OCI-LY7 (cell line): ENCODE measurements around the gene CYB5RL. TPM values are rescaled to one million over a fixed set of nuclear protein-coding genes. Genes with fewer than 3 reads are reported as not detected.

Experiments
- Bru-seq: library from RNA; stranded (reverse); fragments of 400-500 nt; gene quantifications from one replicate; lab custom pipeline; 2021; lab: Mats Ljungman, UMichigan
- BruChase-seq, 2 experiments: library from RNA; stranded (reverse); fragments of 400-500 nt; gene quantifications; one replicate each; lab custom pipeline; 2021; lab: Mats Ljungman, UMichigan
- BruUV-seq: library from RNA; stranded (reverse); fragments of 400-500 nt; replicated peaks from 2 replicates; lab custom pipeline; 2021; lab: Mats Ljungman, UMichigan
- CTCF ChIA-PET: fragments of 300-600 bp; sonication (Branson Sonifier 250); formaldehyde crosslinking; loops from one replicate; lab custom pipeline; 2022; ENCODE audit warnings: antibody characterized with exemption; ENCODE audit not compliant: unreplicated experiment; lab: Charles Lee
- POLR2A ChIA-PET: fragments of 300-600 bp; sonication (Branson Sonifier 250); formaldehyde crosslinking; loops from one replicate; lab custom pipeline; 2022; ENCODE audit warnings: antibody characterized with exemption; lab: Charles Lee
- DNase-seq: peaks from one replicate; pipeline ENCODE4 v3.0.0-alpha.2; 2015; ENCODE audit warnings: low spot score
- H2AFZ ChIP-seq: fragments of 200-600 bp; sonication (generic), shearing (Covaris generic); 2 replicates; pipeline ENCODE4 v1.6.1; 2014; ENCODE audit warnings: mild to moderate bottlenecking, antibody characterized with exemption, low read length, moderate library complexity
- H3K27ac ChIP-seq: fragments of 200-600 bp; sonication (generic); 2 replicates; pipeline ENCODE4 v1.5.1; 2014; ENCODE audit warnings: mixed run types, low read depth, mild to moderate bottlenecking, moderate library complexity, low read length, inconsistent platforms; ENCODE audit not compliant: poor library complexity, severe bottlenecking
- H3K36me3 ChIP-seq: fragments of 200-600 bp; sonication (generic); 2 replicates; pipeline ENCODE4 v1.6.1; 2014; ENCODE audit warnings: mild to moderate bottlenecking, antibody characterized with exemption, low read length, moderate library complexity, mixed read lengths; ENCODE audit not compliant: insufficient read depth
- H3K4me1 ChIP-seq: fragments of 200-600 bp; sonication (generic); 2 replicates; pipeline ENCODE4 v1.5.1; 2014; ENCODE audit warnings: mild to moderate bottlenecking, low read length; ENCODE audit not compliant: insufficient read depth, poor library complexity, severe bottlenecking
- H3K4me2 ChIP-seq: fragments of 200-600 bp; sonication (generic); 2 replicates; pipeline ENCODE4 v1.6.1; 2014; ENCODE audit warnings: mild to moderate bottlenecking, low read length
- H3K4me3 ChIP-seq: fragments of 200-600 bp; sonication (generic); 2 replicates; pipeline ENCODE4 v1.5.1; 2014; ENCODE audit warnings: mild to moderate bottlenecking, low read depth, low read length; ENCODE audit not compliant: poor library complexity, severe bottlenecking
- H3K79me2 ChIP-seq: fragments of 200-600 bp; sonication (generic); 2 replicates; pipeline ENCODE4 v1.6.1; 2016; ENCODE audit warnings: low read depth, mild to moderate bottlenecking, low read length, moderate library complexity, mixed read lengths; ENCODE audit not compliant: insufficient read depth
- H3K9me2 ChIP-seq: fragments of 200-600 bp; sonication (generic); 2 replicates; pipeline ENCODE4 v1.6.1; 2016; ENCODE audit warnings: mild to moderate bottlenecking, low read length, mixed read lengths; ENCODE audit not compliant: insufficient read depth
- H3K9me3 ChIP-seq: fragments of 200-600 bp; sonication (generic); 2 replicates; pipeline ENCODE4 v1.6.1; 2014; ENCODE audit warnings: mild to moderate bottlenecking, mixed run types, low read length, mixed read lengths
- H4K20me1 ChIP-seq: fragments of 200-600 bp; sonication (generic); 2 replicates; pipeline ENCODE4 v1.6.1; 2014; ENCODE audit warnings: mild to moderate bottlenecking, antibody characterized with exemption, low read length, moderate library complexity, mixed read lengths; ENCODE audit not compliant: insufficient read depth
- EZH2phosphoT487 ChIP-seq: fragments of 200-600 bp; sonication (generic); IDR thresholded peaks from 2 replicates; pipeline ENCODE4 v1.6.1; 2018; ENCODE audit warnings: low read depth, borderline replicate concordance, mild to moderate bottlenecking, mixed run types, antibody characterized with exemption, low read length, moderate library complexity, mixed read lengths
- intact Hi-C: fragments of 100-400 bp; cut with micrococcal nuclease; formaldehyde crosslinking; loops from one replicate; pipeline ENCODE4 v1.10.0; 2022; ENCODE audit not compliant: unreplicated experiment
- long read RNA-seq: library from polyadenylated mRNA; stranded (forward); transcript quantifications from one replicate; pipeline ENCODE4 v2.0.0, GENCODE V29; 2022
- total RNA-seq, 2 experiments: library from RNA; depleted of rRNA in 1 of 2; stranded (reverse); fragments of >200 nt in 1 of 2; shearing (Covaris generic) in 1 of 2; gene quantifications; 2 replicates each; pipeline ENCODE4 v1.2.3, GENCODE V29; 2014 to 2022
- TF ChIP-seq, protein P1 (sequence below): fragments of 200-600 bp; sonication (generic); conservative IDR thresholded peaks from 2 replicates; pipeline ENCODE4 v1.5.1; 2014; ENCODE audit warnings: mild to moderate bottlenecking, antibody characterized with exemption, low read length, moderate library complexity, mixed read lengths

The CYB5RL gene, protein sequence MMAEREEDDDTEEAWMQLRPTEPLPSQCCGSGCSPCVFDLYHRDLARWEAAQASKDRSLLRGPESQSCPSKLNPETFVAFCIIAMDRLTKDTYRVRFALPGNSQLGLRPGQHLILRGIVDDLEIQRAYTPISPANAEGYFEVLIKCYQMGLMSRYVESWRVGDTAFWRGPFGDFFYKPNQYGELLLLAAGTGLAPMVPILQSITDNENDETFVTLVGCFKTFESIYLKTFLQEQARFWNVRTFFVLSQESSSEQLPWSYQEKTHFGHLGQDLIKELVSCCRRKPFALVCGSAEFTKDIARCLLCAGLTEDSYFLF
- 10.1 and 10.4 TPM in 2 replicates for total RNA-seq (2014; rRNA removed; shearing (Covaris generic))
- 20.5 and 20.6 TPM in 2 replicates for total RNA-seq (2022)
- percentile 62 among the genes with signal in this experiment for Bru-seq, nascent RNA
- percentile 85 among the genes with signal in this experiment for BruChase-seq, experiment 1, labeled RNA remaining after a 6-hour chase
- percentile 80 among the genes with signal in this experiment for BruChase-seq, experiment 2, labeled RNA remaining after a 2-hour chase
- long read RNA-seq, partial matches to known transcripts: 4 of 22 reads
- long read RNA-seq, other reads (novel, unspliced or antisense): 16 of 22 reads

DNA sequence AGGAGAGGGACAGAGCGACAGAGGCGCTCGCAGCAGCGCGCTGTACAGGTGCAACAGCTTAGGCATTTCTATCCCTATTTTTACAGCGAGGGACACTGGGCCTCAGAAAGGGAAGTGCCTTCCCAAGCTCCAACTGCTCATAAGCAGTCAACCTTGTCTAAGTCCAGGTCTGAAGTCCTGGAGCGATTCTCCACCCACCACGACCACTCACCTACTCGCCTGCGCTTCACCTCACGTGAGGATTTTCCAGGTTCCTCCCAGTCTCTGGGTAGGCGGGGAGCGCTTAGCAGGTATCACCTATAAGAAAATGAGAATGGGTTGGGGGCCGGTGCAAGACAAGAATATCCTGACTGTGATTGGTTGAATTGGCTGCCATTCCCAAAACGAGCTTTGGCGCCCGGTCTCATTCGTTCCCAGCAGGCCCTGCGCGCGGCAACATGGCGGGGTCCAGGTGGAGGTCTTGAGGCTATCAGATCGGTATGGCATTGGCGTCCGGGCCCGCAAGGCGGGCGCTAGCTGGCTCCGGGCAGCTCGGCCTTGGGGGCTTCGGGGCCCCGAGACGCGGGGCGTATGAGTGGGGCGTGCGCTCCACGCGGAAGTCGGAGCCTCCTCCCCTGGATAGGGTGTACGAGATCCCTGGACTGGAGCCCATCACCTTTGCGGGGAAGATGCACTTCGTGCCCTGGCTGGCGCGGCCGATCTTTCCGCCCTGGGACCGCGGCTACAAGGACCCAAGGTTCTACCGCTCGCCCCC, at the start of gene CYB5RL, which contains the start of gene MRPL37:
CYB5RL (minus strand) TSS at position 266 of the 754 bp plus-strand sequence. CDS start 4,414 bp downstream, outside the sequence.
MRPL37 (plus strand) TSS at position 403 of the 754 bp plus-strand sequence; CDS start at position 480, 77 bp downstream.
- POLR2A ChIA-PET: interaction anchor here (0.6 to 0.9 kb wide), 4 partner anchors 16 to 688 kb away, joined by 3 read pairs; partner anchors contain the start of gene DHCR24

GRCh38 chr1:54248966-54249365, 49.1 kb upstream of the CYB5RL start:
- Histone ChIP-seq H3K9me2 (no peaks in the 10 kb centered on the region), H3K9me3 (no peaks in the 10 kb centered on the region), H4K20me1 (no peaks in the 10 kb centered on the region), H3K27ac (no peak overlapping the region), H2AFZ (no peak overlapping the region), H3K4me2 (no peak overlapping the region), H3K79me2 (no peaks in the 10 kb centered on the region), H3K4me1 (no peaks in the 10 kb centered on the region), H3K4me3 (no peak overlapping the region), H3K36me3 (no peaks in the 10 kb centered on the region)
- intact Hi-C loops: no loop called here
- no peak for DNase-seq
- no TSS peak for BruUV-seq
- ChIA-PET POLR2A (no interaction called here), CTCF (no interaction called here)
- TF ChIP-seq EZH2phosphoT487: no peak
- TF ChIP-seq, protein P1, sequence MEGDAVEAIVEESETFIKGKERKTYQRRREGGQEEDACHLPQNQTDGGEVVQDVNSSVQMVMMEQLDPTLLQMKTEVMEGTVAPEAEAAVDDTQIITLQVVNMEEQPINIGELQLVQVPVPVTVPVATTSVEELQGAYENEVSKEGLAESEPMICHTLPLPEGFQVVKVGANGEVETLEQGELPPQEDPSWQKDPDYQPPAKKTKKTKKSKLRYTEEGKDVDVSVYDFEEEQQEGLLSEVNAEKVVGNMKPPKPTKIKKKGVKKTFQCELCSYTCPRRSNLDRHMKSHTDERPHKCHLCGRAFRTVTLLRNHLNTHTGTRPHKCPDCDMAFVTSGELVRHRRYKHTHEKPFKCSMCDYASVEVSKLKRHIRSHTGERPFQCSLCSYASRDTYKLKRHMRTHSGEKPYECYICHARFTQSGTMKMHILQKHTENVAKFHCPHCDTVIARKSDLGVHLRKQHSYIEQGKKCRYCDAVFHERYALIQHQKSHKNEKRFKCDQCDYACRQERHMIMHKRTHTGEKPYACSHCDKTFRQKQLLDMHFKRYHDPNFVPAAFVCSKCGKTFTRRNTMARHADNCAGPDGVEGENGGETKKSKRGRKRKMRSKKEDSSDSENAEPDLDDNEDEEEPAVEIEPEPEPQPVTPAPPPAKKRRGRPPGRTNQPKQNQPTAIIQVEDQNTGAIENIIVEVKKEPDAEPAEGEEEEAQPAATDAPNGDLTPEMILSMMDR: no peak

More for the DNA sequence above, at the start of gene CYB5RL, which contains the start of gene MRPL37:
- Histone ChIP-seq H3K27ac (peak within 1 kb of the TSS; percentile 41), H3K4me2 (peak within 1 kb of the TSS; percentile 98), H3K36me3 (peaks cover 29% of the 10 kb centered on the region), H3K79me2 (peaks cover 53% of the 10 kb centered on the region), H4K20me1 (peaks cover 12% of the 10 kb centered on the region), H3K4me3 (peak within 1 kb of the TSS; percentile 87), H3K9me2 (no peaks in the 10 kb centered on the region), H2AFZ (peak within 1 kb of the TSS; percentile 76), H3K9me3 (no peaks in the 10 kb centered on the region), H3K4me1 (peaks cover 28% of the 10 kb centered on the region)
- CTCF ChIA-PET: interaction anchor here (0.5 kb wide), 1 partner anchor 58 kb away, joined by 4 read pairs; no protein-coding TSS in a partner anchor
- DNase-seq: peak; percentile 97
- BruUV-seq: no TSS peak
- TF ChIP-seq EZH2phosphoT487: no peak
- TF ChIP-seq, protein P1: no peak
- intact Hi-C loops: loop anchor here (5.0 kb wide), 3 partner anchors 72 to 207 kb away; partner anchors contain the start of genes SSBP3, TCEANC2 and TMEM59
